ENCODE measurements around the gene C10orf53.

- no peak for TF ChIP-seq RARB (CRISPR knock-in tag; IDR thresholded peaks at IDR 0.05)
- TF ChIP-seq ISL1 (CRISPR knock-in tag; IDR thresholded peaks at IDR 0.05) = no peak
- no peak for TF ChIP-seq OSR1 (CRISPR knock-in tag; IDR thresholded peaks at IDR 0.05)
- TF ChIP-seq, protein P1, sequence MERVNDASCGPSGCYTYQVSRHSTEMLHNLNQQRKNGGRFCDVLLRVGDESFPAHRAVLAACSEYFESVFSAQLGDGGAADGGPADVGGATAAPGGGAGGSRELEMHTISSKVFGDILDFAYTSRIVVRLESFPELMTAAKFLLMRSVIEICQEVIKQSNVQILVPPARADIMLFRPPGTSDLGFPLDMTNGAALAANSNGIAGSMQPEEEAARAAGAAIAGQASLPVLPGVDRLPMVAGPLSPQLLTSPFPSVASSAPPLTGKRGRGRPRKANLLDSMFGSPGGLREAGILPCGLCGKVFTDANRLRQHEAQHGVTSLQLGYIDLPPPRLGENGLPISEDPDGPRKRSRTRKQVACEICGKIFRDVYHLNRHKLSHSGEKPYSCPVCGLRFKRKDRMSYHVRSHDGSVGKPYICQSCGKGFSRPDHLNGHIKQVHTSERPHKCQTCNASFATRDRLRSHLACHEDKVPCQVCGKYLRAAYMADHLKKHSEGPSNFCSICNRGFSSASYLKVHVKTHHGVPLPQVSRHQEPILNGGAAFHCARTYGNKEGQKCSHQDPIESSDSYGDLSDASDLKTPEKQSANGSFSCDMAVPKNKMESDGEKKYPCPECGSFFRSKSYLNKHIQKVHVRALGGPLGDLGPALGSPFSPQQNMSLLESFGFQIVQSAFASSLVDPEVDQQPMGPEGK (CRISPR knock-in tag; IDR thresholded peaks at IDR 0.05; ENCODE audit: borderline replicate concordance) = no peak
- no peak for TF ChIP-seq ZNF565 (CRISPR knock-in tag; conservative IDR thresholded peaks at IDR 0.05; ENCODE audit: low read depth)
- no peak for TF ChIP-seq ZFP3 (CRISPR knock-in tag; IDR thresholded peaks at IDR 0.05)
- no peak for TF ChIP-seq TCF4 (CRISPR knock-in tag; IDR thresholded peaks at IDR 0.05; ENCODE audit: borderline replicate concordance)
- no peak for TF ChIP-seq ARNTL (CRISPR knock-in tag; IDR thresholded peaks at IDR 0.05; ENCODE audit: borderline replicate concordance, low read depth)
- TF ChIP-seq, protein P2, sequence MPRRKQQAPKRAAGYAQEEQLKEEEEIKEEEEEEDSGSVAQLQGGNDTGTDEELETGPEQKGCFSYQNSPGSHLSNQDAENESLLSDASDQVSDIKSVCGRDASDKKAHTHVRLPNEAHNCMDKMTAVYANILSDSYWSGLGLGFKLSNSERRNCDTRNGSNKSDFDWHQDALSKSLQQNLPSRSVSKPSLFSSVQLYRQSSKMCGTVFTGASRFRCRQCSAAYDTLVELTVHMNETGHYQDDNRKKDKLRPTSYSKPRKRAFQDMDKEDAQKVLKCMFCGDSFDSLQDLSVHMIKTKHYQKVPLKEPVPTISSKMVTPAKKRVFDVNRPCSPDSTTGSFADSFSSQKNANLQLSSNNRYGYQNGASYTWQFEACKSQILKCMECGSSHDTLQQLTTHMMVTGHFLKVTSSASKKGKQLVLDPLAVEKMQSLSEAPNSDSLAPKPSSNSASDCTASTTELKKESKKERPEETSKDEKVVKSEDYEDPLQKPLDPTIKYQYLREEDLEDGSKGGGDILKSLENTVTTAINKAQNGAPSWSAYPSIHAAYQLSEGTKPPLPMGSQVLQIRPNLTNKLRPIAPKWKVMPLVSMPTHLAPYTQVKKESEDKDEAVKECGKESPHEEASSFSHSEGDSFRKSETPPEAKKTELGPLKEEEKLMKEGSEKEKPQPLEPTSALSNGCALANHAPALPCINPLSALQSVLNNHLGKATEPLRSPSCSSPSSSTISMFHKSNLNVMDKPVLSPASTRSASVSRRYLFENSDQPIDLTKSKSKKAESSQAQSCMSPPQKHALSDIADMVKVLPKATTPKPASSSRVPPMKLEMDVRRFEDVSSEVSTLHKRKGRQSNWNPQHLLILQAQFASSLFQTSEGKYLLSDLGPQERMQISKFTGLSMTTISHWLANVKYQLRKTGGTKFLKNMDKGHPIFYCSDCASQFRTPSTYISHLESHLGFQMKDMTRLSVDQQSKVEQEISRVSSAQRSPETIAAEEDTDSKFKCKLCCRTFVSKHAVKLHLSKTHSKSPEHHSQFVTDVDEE (CRISPR knock-in tag; IDR thresholded peaks at IDR 0.05) = no peak
- TF ChIP-seq SNAI2 (CRISPR knock-in tag; IDR thresholded peaks at IDR 0.05) = no peak
Observed at GRCh38 chr10:49689882-49690510, 10.5 kb downstream of the C10orf53 start.
